ENCODE measurements around the gene FERMT2.

Gene FERMT2

DNA sequence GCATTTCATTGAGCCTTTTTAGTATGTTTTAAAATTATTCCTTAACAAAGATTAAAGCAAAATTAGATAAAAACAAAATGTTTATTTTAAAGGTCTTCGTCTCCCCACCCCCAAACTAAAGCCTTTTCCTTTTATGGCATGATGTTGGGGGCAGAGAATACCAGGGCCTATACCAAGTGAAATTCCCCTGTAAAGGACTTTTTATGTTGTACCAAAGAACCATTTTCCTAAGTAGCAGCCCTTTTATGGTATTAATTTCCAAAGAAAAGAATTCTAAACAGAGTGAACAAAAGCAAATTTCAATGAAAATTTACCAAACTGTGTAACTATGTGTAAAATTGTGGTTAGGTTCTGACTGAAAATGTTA lies 87.5 kb downstream of the FERMT2 start:
- no peak for DNase-seq (ENCODE audit: low spot score)

DNA sequence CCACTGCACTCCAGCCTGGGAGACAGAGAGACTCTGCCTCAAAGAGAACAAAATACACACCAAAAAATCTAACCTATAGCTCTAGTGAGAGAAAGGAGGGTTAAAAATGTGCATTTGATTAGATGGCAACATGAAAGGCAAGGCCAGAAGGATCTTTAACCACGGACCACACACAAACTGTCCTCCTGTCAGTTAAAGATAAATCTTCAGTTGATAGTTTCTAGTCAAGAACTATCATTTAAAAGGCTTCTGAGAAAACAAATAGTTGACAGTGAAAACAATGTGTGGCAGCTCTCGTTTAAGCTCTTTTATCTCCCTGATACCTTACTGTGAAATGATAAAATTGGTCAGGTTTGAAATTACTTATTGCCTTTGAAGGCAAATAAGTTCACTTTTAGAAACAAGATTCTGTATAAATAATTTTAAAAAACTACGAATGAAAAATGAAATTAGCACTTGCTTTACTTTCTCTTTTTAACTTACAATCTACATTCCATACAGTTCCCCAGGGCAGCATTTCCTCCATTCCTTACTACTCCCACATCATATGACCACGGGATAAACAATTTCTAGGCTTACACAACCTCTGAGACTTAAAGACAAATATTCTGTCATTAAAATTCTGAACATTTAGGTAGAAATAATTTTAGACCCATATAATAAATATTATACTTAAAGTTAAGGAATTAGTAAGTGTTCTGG lies 88.1 kb downstream of the FERMT2 start:
- no peak for DNase-seq (ENCODE audit: low spot score)

DNA sequence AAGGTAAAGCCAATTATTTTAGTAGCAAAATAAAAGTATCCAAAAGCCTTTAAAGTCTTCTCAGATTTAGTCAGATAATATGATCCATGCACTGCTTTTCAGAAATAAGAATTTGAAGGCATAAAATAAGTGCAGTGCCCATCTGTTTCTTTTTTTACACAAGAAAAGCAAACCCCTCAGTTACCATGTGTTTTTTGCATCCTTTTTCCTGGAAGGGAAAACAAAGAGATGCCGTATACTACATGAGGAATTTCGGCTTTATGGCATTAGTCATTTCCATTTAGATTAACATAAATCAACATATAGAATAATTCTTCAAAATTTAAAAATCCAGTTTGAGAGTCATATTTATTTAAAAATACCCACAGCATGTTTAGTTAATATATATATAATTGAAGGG lies 89.4 kb downstream of the FERMT2 start:
- DNase-seq (ENCODE audit: low spot score): no peak

DNA sequence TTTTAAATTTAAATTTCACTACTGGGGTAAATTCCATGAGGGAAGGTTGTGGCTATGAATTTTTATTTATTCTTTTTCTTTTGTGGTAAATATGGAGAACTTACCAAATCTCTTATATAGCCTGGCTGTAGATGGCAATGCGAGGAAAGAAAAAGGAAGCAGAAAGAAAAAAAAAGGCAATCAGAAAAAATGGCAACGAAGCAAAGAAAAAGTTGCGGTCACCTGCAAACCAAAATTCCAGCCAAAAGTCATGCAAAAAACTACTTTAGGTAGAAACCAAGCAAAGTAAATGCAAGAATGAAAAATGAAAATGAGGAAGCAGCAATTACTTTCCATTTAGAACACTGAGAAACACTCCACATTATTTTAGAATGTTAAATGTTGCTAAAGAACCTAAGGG lies 89.9 kb downstream of the FERMT2 start:
- no peak for DNase-seq (ENCODE audit: low spot score)

DNA sequence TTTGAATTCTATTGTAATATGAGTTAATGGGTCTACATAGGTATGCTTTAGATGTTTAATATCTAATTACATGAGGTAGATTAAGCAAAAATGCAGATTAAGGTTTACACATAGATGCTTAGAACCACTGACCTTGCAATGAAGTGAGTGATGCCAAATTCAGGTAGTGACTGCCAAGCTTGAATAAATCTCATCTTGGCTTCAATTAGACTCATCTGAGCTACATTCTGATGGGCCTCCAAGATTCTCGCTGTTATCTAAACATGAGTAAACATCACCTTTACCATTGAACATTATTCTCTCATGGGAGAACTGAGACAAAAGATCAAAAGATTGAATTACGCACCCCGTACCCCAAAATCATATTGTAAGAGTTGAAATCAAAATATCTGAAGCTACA lies 90.6 kb downstream of the FERMT2 start:
- no peak for DNase-seq (ENCODE audit: low spot score)

DNA sequence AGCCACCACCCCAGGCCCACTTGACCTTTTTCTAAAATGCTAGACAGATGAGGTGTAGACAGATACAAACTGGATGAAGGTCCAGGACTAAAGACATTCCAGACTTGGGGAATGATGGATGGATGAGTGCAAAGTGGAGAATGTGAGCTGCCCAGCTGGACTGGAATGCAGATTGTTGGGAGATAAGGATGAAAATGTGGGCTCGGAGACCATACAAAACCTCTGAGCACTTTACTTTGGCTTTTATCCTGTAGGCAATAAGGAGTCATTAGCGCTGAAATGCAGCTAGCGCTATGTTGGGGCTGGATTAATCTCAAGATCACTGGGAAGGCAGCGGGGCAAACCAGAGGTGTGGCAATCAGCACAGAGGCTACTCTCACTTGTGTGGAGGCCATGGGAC lies 94.7 kb downstream of the FERMT2 start:
- no peak for DNase-seq (ENCODE audit: low spot score)

GRCh38 chr14:52853522-52853854 lies 97.4 kb downstream of the FERMT2 start:
- no peak for DNase-seq (ENCODE audit: low spot score)

DNA sequence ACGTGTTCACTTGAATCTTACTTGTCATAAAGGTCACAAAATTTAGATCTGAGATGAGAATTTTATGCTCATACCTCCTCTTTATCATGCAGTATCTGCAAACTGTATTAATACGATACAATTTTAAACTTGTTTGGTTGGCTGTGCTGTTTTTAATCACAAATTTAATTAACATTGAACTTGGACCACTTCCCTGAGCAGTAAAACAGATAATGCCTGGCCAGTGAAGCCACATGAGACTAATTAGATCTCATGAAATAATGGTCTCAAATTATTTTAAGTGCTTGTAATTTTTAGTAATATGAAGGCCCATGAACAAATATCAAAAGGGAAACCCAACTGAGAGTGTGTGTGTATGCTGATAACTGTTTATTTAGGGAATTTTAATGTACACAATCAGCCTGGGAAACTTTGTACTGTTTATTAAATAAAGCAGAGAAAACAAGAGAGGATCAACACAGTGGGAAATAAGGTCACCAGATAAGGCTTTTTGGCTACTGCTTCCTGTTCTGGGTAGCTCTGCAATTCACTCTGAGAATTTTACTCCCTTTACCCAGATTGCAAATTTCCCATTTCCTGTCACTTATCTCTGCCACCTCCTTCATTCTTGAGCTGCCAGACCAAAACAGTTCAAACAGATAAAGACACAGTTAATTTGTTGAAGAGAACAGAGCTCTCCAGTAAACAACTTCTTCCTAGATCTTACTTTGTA lies 97.9 kb downstream of the FERMT2 start:
- DNase-seq (ENCODE audit: low spot score): no peak

- no peak for DNase-seq (ENCODE audit: low spot score)
Measured at GRCh38 chr14:52850451-52850909, 100.4 kb downstream of the FERMT2 start.

GRCh38 chr14:52848626-52849025 lies 102.2 kb downstream of the FERMT2 start:
- no peak for DNase-seq (ENCODE audit: low spot score)

GRCh38 chr14:52846591-52846990 lies 104.3 kb downstream of the FERMT2 start:
- DNase-seq (ENCODE audit: low spot score): no peak

DNA sequence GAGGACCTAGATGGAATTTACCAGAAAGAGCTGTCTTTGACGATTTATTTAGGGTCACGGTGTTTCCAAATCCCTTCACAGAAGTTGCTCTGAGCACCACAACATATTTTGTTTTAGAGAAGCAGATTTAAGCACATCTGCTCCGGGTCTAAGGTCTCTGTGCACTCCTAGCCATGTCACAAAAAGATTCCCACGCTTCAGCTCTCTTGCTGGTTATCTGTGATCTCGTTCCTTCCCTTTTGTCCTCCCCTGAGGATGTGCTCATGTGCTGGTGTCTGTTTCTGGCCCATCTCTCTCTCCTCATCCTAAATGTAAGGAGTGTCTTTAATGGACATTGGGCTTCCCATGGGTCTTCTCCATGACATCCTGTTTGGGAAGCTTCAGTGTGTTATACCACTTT lies 105.8 kb downstream of the FERMT2 start:
- no peak for DNase-seq (ENCODE audit: low spot score)

- DNase-seq (ENCODE audit: low spot score): no peak
Measured at GRCh38 chr14:52844262-52845060, 106.4 kb downstream of the FERMT2 start.

- DNase-seq (ENCODE audit: low spot score): no peak
Measured at GRCh38 chr14:52840877-52841276, 110.0 kb downstream of the FERMT2 start.

DNA sequence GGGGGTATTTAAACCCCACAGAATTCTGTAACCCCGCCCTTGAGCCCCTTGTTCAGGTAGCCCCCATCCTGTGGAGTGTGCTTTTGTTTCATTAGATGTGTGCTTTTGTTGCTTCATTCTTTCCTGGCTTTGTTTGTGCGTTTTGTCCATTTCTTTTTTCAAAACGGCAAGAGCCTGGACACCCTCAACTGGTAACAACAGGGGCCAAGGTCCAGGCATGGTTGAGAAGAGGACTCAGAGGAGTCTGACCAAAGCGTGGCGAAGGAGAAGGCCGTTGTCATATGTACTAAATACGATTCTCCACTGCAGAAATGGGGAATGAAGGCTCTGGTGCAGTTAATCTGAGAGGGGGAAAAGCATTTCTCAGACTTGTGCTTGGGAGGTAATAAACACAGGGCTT lies 113.4 kb downstream of the FERMT2 start:
- no peak for DNase-seq (ENCODE audit: low spot score)

- DNase-seq (ENCODE audit: low spot score): no peak
Measured at GRCh38 chr14:52836063-52836462, 114.8 kb downstream of the FERMT2 start.

DNA sequence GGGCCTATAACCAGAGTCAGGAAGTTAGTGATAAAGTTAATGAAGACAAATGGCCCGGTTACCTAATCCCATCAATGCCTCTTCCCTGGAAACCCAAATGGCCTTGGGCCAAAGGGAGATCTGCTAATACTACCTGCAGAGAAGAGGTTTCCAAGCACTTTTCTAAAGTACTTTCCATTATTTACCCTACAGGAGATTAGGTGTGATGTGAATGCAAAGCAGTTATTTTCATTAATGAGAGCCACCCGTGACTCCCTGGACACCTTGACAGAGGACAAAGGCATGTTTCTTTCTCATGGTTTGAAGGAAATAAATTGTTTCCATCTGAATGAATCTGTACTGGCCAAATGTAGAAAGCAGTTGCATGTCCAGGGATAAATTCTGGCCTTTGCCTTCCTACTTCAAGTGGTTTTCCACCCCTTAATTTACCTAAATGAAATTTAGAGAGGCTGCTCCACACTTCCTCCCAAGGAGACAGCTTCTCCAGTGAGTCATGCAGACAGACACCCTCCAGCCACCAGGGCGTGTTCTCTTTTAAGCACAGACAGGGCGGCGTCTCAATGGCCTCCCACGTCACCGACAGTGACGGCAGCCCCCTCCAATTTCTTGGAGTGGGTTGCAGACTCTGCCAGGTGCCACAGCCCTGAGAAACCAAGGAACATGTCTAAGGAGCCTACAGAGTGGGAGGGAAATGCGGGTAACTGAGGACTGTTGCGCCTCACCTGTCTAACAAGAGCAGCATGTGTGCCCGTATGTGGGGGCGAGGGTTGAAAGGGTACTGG lies 115.5 kb downstream of the FERMT2 start:
- no peak for DNase-seq (ENCODE audit: low spot score)

DNA sequence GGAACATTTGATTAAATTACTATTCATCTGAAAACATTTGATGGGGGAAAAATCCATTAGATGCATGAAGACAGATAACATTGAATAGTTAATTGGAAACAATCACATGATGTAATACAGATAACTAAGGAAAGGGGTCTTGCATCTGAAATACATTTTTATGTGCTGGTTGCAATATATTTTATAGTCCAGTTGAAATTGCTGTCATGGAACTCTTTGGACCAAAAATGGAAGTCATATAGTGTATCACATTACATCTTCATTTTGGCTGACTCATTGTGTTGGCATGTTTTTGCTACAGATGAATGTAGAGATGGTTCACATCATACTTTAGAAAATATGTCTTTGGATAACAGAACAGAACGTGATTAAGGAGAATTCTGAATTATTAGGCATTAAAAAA lies 116.4 kb downstream of the FERMT2 start:
- DNase-seq (ENCODE audit: low spot score): no peak

DNA sequence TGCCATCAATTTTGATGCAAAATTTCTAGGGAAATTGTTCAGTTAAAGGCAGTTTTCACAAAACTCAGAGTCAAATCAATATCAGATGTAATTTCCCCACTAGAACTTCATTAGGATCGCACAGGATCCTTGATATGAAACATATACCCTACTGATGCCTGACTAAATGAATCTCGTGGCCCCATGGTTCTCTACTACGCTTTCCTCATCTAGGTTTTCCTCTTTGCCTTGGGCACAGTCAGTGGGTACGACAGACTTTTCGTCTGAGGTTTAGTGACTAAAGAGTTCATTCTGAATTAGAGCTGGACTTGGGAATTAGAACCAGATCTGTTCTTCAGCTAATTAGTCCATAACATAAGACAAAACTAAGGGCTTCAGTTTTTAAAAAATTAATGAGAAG lies 117.0 kb downstream of the FERMT2 start:
- DNase-seq (ENCODE audit: low spot score): no peak

GRCh38 chr14:52829527-52830185 lies 121.2 kb downstream of the FERMT2 start:
- no peak for DNase-seq (ENCODE audit: low spot score)

DNA sequence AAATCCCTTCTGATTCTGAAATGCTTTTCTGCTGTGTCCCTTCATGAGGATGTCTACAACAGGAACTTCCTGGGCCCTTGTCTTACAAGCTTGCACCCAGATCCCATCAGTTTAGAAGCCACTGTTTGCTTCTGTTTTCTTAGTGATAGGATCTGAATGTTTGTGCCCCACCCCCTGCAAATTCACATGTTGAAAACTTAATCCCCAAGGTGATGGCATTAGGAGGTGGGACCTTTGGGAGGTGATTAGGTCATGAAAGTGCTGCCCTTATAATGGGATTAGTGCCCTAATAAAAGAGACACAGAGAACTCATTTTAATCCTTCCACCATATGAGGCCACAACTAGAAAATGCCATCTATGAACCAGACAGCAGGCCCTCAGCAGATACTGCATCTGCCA lies 123.4 kb downstream of the FERMT2 start:
- no peak for DNase-seq (ENCODE audit: low spot score)

DNA sequence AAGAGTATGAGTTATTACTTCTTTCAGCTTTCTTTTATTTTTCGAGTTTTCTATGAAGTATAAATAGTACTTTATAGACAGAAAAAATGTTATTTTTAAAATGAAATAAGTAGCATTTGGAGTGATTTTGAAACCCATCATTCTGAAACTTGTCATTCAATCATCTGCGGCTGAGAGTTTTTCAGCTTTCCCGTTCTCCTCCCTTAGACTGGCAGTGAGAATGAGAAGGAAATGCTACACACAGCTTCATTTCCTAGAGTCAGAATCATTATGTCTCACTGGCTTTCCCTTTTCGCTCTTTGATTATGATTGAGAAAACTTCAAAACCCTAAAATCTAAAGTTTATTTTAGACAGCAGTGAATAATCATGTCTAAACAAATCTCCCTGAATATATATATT lies 125.8 kb downstream of the FERMT2 start:
- DNase-seq (ENCODE audit: low spot score): no peak

All from CD4-positive, alpha-beta T cell treated with Interleukin-2 at 100 ng/mL for 4 hours (primary cell).